GM21381 (cell line): ENCODE measurements around the gene SCYGR4.

ENCODE experiments used
- ATAC-seq: cut with Tn5 transposase; IDR thresholded peaks from one replicate; pipeline ENCODE4 v1.9.1; 2021; ENCODE audit warnings: mild to moderate bottlenecking, moderate library complexity; ENCODE audit not compliant: unreplicated experiment

Gene SCYGR4

DNA sequence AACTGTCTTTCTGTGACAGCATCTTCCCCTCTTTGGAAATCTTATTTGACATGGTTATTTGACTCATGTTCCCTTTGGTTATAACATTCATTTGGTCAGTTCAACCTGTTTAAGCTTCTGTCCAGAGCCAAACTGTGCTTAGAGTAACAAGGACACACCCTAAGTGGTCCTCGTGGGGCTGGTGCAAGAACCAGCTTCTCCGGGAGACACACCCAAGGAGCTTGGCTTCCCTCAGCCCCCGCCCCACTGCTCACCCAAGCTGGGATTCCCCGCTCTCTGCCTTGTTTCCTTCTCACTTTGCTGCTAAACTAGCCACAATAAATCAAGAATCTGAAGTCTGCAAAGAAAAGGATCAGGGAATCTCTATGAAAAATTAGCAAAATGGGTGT is 4.0 kb upstream of the SCYGR4 start:
- ATAC-seq, result no peak

DNA sequence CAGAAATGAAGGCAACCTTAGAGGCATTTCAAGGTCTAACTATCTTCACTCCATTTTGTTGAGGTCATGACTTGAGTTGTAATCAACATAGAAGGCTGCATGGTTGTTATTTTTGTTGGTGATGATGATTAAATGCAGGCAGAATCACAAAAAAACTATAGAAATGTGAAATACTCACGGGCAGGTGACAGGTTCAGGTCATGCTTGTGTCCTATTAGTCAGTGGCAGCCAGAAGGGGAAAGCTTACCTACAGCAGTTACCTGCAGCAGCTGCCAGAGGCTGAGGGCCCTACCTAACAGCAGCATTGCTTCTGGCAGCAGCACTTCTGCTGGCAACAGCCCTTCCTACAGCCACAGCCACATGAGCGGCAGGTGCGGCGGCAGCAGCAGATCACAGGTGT is 3.1 kb upstream of the SCYGR4 start:
- ATAC-seq, result no peak

DNA sequence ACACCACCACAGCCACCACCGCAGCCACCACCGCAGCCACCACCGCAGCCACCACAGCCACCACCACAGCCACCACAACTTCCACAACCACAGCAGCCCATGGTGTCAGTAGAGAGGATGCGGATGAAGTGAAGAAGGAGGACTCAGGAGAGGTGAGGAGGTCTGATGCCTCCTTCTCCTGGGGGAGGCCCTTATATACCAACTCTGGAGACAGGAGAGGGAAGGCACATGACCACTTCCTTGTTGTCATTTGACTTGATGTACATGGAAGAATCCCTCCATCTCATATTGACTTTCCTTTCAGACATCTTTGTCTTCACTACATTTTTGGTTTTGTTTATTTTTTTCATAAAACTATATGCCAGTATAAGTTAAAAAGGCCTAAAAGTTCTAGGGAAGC is 2.6 kb upstream of the SCYGR4 start, which contains the start of gene SCYGR3:
Gene SCYGR3, minus strand, starts transcription at position 101 of the 400 bp plus-strand sequence. Its CDS starts 0 bp downstream, at position 101.
- ATAC-seq, result no peak

DNA sequence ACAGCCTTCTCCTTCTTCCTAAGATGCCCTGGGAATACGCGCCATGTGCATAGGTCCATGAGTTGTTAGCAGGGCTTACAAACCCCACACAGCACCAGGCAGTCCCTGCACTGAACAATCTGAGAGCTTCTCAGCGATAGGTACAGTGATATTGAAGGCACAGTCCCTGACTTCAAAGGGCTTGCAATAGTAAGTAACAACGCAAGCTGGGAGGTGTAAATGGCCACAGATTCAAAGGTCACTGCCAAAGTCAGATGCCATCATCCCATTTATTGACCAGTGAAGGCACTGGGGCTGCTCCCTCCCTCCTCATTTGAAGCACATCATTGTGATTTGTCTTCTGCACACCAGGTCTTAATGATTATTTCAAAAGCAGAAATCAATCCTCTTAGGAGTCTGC is 2.1 kb upstream of the SCYGR4 start:
- no peak for ATAC-seq

DNA sequence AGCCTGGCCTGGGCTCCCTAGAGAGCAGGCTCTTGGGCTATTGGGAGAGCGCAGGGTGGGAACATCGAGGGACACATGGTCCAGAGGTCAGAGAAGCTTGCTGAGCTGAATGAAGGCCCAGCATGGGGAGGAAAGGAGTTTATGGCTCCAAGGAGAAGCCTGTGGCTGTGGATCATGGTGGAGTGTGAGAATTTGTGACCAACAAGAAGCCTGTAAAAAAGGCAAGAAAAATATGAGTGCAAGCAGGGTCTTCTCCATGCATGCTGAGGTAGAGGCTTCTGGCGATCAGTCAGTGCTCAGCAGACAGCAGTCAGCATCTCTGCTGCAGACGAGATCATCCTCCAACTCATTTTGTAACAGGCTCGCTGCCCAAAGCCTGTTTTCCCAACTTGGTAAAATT is 1.4 kb upstream of the SCYGR4 start:
- no peak for ATAC-seq

DNA sequence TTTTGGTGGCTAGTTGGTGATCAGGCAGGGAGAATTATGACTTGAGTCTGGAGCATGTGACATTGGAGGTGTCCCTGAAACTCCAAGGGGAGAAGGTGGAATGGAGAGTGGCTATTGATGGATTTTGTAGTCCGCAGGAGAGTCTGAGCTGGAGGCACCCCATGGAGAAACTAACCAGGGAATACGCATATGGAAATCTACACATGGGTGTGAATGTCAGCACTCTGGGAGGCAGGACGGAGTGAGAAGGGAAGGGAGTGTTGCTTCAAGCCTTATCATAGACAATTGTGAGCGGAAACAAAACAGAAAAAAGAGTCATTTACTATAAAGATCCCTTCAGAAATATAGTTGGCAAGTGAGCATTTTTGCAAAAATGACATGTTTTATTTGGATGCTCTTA is 667 bp upstream of the SCYGR4 start:
- no peak for ATAC-seq

DNA sequence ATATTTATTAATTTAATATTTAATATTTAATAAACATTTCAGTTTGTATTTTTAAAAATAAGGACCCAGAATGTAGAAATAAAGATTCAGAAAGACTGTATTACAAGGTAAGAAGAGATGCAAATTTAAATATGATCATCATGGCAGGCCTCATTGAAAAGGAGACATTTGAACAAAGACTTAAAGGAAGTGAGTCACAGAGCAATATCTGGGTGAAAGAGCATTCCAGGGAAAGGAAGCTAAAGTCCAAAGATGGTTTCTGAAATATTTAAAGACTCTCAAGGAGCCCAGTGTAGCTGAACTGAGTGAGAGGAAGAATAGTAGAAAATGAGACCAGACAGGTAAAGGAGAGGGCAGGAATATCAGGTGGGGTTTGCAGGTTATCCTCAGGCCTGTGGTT is 5.9 kb downstream of the SCYGR4 start:
- ATAC-seq, result no peak

DNA sequence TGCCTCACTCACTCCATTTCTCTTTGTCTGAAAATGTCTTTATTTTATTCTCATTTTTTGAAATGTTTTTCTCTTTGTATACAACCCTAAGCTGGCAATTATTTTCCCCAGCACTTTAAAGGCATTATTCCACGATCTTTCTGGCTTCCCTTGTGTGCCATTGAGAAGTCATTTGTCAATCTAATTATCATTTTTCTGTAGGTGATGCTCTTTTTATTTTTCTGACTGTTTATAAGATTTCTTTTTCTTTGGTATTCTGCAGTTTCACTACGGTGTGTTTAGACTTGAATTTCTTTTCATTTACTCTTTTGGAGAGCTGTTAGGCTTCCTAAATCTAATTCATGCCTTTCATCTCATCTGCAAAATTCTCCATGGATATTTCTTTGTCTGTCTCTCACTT is 8.1 kb downstream of the SCYGR4 start:
- no peak for ATAC-seq

DNA sequence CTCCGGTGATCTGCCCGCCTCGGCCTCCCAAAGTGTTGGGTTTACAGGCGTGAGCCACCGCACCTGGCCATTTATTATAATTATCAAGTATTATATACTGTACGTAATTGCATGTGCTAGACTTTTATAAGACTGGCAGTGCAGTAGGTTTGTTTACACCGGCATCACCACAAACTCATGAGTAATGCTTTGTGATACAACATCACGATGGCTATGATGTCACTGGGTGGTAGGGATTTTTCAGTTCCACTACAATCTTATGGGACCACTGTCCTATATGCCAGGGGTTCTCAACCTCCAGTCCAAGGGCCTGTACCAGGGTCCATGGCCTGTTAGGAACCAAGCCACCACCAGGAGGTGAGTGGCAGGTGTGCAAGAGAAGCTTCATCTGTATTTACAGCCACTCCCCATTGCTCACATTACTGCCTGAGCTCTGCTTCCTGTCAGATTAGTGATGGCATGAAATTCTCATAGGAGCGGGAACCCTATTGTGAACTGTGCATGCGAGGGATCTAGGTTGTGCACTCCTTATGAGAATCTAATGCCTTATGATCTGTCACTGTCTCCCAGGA is 9.4 kb downstream of the SCYGR4 start:
- ATAC-seq, result no peak

DNA sequence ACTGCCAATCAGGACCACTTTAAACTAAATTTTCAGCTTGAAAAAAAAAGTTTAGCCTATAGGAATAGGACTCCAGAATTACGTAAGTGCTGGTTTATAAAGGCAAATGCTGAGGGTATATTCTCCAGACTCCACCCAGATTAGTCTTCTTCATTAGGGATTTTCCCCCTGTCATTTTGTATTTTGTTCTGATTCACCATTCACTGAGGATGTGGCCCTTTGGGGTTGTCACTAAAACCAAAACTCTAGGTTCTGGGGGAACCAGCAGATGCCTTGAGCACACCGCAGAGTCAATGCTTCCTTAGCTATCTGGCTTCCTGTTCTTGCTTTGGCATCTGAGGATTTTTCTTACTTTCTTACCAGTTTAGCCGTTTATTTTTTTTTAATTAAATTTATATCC is 10.5 kb downstream of the SCYGR4 start:
- peak; percentile 99 for ATAC-seq

DNA sequence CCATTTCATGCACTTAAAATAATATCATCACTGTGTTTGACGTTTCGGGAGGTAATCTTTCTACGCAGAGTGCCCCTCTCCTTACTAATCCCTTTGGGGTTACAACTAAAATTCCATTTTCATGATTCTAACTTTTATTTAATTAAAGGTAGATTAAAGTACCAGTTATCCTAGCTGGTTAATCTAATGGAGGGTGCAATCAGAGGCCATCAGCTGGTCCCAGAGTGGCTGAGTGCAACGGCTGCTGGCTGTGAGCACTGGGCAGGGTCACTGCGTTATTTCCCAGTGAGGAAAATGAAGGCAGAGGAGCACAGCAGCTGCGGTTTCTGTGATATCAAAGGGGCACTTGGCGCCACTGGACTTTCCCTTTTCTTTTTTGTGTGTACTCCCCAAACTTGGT is 12.1 kb downstream of the SCYGR4 start:
- no peak for ATAC-seq

DNA sequence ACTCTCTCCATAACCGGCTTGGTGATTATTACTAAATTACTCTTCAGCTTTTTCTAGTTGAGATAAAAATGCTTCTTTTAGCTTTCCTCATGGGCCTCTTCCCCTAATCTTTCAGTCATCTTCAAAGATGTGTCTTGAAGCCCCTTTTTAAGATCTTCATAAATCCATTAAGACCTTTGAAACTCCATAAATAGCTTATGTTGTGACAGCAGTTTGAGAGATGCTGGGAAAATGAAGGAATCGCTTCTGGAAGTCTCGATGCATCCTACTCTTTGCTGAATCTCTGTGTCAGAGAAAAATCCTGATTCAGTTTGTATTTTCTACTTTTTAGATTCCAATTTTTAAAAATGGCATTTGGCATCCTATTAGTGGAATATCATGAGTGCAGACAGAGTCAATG is 13.0 kb downstream of the SCYGR4 start:
- no peak for ATAC-seq

DNA sequence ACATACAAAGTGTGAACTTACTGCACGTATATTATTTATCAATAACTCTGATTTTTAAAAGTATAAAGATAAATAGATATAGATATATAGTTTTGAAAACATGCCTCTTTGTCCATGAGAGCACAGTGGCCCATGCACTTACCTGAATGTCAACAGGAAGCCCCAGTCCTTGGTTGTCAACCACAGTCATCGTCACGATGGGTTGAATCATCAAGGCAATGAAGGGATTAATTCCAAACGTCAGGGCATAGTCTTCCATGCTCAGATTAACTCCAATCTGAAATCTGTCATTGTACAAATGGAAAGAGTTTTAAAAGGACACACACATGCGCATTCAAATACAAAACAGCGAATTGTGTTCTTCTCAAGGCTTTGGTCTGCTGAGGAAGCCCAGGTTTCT is 15.5 kb downstream of the SCYGR4 start:
- ATAC-seq, result no peak

DNA sequence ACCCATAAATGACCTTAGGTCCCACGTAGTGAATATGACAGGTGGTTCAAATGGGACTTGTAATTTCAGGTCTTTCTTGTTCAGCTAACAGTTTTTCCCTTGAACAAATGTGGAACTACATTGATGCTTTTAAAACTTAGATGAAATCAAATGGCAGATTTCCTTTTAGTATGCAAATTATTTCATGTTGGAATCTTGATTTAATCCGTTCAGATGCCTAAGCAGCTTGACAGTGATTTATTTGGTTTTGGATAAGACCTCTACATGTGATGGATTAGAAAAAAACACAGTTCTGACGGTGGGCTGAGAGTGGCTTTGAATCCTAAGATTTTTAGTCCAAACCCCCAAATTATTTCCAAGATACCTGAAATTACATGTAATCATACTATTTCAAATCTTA is 16.9 kb downstream of the SCYGR4 start:
- no peak for ATAC-seq

DNA sequence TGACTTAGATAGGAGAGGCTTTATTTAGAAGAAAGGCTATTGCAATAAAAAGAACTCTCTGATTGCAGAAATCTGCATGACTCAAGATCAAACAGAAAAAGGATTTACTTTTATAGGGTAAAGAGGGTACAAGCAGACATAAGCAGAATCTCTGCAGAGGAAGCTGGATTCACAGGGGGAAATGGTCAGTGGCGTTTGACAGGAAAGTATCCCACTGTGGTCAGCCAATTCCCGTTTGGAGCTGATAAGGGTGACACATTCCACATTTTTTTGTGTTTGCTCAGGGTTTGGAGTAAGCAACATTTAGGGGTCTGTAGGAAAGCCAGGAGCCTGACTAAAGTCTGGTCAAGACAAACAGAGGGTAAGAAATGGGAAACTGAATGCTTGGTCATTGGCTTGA is 25.4 kb downstream of the SCYGR4 start:
- ATAC-seq, result no peak

DNA sequence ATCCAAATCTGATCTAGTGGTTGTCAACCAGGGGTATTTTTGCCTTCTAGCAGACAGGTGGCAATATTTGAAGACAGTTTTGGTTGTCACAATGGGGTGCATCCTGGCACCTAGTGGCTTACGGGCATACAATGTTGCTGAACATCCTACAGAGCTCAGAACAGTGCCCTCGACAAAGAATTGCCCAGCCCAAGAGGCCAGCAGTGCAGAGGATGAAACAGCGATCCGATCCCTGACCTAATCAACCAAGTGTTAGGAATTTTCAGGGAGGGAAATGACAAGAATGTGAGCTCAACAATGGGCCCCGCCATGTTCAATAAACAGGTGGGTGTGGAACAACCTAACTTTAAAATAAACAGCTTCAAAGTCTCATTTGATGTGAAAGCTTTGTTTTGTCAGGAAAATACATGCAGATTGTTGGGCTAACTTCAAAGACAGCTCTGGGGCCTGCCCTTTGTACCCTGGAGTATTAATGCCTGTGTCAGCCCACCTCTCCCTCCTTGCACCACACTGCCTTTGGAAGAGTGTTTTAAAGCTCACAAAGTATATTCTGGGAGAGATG is 26.8 kb downstream of the SCYGR4 start:
- ATAC-seq, result no peak

DNA sequence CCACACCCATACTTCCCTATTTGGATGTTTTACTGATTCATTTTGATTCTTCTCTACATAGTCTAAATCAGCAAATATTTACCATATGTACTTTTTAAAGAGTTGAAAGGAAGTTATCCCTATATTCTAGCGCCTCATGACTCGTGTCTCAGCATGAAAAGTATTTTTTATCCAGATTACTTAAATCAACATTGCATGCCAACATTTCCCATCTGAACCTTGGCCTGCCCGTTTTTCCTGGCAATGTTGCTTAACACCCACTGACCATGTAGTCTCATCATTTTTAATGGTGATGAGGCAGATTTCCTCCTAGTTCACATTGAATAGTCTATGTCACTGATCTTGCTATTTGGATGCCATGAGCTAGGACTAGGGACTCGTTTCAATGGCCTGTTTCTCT is 36.1 kb downstream of the SCYGR4 start:
- no peak for ATAC-seq

DNA sequence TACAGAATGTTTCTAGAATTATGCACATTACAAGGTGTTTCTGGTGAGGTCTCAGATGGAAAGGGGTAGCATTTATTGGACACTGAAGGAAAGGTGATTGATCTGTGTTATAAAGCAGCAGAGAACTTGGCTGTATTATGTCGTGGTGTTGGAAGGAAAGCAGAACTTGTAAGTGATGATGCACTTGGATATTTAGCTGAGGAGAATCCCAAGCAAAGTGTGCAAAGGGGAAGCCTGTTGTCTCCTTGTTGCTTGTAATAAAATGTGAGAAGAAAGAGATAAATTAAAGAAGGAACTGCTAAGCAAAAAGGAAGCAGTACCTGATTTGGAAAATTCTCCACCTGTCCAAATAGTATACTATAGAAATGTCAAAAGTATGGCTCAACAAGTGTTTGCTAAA is 37.1 kb downstream of the SCYGR4 start:
- no peak for ATAC-seq

DNA sequence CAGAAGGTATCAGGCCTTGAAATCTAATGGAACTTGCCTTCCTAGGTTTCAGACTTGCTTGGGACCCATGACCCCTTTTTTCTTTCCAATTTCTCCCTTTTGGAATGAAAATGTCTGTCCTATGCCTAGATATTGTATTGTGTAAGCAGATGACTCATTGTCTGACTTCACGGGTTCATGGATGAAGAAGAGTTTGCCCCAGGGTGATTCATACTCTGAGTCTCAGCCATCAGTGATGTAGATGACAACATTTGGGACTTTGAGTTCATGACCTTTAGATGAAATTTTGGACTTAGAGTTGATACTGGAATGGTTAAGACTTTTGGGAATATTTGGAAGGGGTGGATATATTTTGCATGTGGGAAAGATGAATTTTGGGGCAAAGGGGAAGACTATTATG is 38.2 kb downstream of the SCYGR4 start:
- no peak for ATAC-seq

DNA sequence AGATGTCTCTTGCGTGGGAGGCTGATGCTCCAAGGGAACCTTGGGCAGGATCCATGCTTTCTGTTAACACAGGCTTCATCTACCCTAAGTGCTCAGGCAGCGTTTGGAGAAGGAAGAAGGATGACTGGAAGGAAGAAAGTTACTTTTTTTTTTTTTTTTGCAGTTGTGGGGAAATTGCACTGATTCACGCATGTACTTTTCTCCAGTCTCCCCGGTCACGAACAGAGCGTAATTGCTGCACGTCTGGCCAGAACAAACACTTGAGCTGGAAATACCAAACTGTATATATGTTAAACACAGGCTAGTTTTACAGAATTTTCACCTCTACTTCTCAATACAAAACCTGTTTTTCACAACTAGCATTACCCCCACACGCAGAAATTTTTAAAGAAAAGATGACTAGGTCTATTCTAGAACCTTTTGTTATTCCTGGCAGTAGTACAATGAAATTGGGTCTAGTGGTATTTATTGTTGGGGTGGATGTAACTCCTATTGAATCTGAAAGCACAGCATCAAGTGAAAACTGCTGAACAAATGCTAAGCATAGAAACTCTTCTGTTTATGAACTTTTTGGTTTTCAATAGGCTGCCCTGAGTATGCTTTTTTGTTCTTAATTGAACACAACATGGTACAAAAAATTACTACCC is 40.0 kb downstream of the SCYGR4 start:
- no peak for ATAC-seq

DNA sequence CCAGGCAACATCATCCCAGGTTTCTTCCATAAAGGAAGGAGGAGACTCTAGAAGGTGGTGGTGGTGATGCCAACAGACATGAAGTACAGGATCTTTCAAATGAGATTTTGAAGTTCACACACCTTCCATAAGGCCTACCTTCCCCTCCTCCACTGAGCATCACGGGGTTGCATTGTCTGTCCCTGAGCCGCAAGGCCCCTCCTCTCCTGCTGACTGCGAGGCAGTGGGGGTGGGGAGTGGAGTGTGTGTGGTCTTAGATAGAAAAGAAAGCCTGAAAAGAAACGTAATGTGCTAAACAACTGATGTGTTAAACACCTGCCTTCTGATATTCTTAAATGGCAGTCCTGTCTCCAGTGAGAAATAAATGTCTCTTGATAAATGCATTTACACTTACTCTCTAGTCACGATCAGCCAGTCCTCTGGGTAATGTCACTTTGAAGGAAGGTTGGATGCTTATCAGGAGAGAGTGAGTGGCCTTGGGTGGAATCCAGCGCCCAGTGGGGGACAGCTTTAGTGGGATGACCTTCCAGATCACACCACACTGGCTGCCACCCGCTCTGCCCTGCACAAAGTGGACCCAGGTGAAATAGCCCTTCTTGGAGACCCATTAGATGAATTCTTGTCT is 43.8 kb downstream of the SCYGR4 start:
- ATAC-seq, result no peak

DNA sequence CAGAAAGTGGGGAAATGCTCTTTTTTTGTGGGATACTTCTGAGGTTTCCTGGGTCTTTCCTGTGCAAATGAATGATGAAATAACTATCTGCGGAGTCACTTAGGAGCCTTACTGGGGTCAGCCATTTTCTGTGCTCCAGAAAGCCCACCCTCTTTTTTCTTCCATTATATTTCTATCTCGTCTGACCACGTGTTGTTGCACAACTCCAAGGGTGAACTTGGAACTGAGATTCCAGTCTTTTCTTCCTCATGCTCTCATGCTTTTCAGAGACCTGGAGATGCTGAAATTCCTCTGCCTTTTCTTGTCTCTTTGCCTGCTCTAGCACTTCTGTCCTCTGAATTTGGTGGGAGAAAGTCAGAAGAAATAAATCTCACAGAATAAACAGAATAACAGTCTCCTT is 44.5 kb downstream of the SCYGR4 start:
- no peak for ATAC-seq
